ENCODE data around the gene GNA15.
"Not testable (repeated sequence)": the region's sequence is repeated elsewhere in the genome, so short reads cannot be mapped to it uniquely, and the experiment has no call there.

- not testable (repeated sequence) for TF ChIP-seq CTCF (conservative IDR thresholded peaks at IDR 0.05 in 1 of 2, IDR thresholded peaks at IDR 0.05 in 1 of 2; ENCODE audit: low read depth in 1 of 2, low read length in 2 of 2); EZH2 (IDR thresholded peaks at IDR 0.05; ENCODE audit: low read length, missing control alignments)
Measured at GRCh38 chr19:3089299-3089855, 46.5 kb upstream of the GNA15 start.
